Measurements from ENCODE around the gene PRR3.

The PRR3 gene

DNA sequence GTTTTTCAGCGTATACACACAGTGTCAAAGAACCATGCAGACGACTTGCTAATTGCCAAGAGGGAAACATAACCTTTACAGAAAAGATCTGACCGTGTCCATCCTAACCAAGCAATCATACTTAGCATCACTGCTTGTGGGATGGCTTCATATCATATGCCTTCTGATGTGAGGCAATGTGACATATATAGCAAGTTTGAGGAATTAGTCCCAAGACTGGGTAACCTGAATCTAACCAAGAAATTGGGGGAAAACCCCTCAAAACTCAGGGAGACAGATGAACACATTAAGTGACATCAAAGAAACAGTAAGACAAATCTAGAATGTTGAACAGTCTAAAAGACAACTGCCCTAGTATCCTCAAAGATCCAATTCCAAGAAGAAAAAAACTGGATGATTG lies 19.2 kb upstream of the PRR3 start:
- DNase-seq (ENCODE audit: low read depth): no peak

- peak; percentile 74 for DNase-seq (ENCODE audit: low read depth)
These were observed 15.3 kb upstream of the PRR3 start for GRCh38 chr6:30541515-30542403.

GRCh38 chr6:30542404-30542725 lies 14.7 kb upstream of the PRR3 start:
- no peak for DNase-seq (ENCODE audit: low read depth)

- DNase-seq (ENCODE audit: low read depth): no peak
These were observed 14.2 kb upstream of the PRR3 start for GRCh38 chr6:30542915-30543314.

DNA sequence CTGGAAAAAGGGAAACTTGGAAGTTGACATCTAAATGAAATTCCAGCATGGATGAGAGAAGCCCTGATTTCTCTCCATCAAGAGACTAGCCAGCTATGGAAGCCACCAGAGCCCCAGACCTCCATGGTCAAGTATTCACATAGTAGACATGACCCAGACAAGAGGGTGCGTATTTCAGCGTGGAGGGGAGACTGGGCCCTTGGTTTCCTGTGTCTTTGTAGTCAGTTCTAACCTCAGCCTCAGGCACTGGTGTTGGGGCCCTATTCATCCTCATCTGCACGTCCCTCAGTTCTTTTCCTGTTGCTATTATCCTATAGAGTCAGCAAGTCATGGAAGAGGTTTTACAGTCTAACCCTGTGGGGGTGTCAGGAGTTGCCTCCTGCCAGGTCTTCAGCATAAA lies 13.3 kb upstream of the PRR3 start:
- DNase-seq (ENCODE audit: low read depth): no peak

GRCh38 chr6:30544666-30545272 lies 12.3 kb upstream of the PRR3 start:
- no peak for DNase-seq (ENCODE audit: low read depth)

DNA sequence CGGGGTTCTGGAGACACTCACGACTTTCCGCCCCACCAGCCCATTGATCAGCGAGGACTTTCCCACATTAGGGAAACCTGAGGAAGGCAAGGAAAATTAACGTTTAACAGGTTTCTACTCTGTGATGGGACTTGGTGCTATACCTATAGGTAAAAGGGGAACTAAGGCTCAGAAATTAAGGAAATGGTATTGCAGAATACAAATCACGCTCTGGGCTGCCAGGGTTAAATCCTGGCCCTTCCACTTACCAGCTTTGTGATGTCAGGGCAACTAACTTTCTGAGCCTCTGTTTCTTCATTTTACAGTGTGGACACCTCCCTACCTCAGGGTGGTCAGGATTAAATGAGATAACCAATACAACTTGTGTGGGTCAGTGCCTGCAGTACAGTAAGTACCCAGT lies 9.6 kb upstream of the PRR3 start:
- DNase-seq (ENCODE audit: low read depth): no peak

GRCh38 chr6:30548375-30548774 lies 8.7 kb upstream of the PRR3 start:
- DNase-seq (ENCODE audit: low read depth): no peak

DNA sequence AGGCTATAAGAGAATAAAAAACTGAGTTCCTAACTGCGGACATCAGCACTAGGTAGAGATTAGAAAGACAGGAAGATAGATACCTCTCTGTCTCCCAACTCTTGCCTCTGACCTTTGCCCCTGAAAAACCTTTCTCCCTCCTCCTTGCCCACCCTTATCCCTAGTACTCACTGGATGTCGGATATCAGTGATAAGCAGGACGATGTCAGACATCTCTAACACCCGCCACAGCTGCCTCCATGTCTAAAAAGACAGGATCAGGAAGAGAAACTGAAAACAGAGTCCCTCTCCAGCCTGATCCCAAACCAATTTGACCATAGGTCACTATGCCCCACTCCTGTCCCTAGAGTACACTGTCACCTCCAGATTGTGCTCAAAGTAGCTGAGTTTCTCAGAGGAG lies 2.7 kb upstream of the PRR3 start:
- no peak for DNase-seq (ENCODE audit: low read depth)

- DNase-seq (ENCODE audit: low read depth): no peak
These were observed 1.9 kb upstream of the PRR3 start for GRCh38 chr6:30554962-30555815.

- no peak for DNase-seq (ENCODE audit: low read depth)
These were observed 1.4 kb upstream of the PRR3 start for GRCh38 chr6:30555816-30556065.

- DNase-seq (ENCODE audit: low read depth): peak; percentile 97
These were observed 809 bp upstream of the PRR3 start, which contains the start of gene GNL1 for GRCh38 chr6:30556066-30556905. Gene GNL1, minus strand, starts transcription at chr6:30556489. Its CDS starts 286 bp downstream, at chr6:30556203.

GRCh38 chr6:30557683-30557981 lies 537 bp downstream of the PRR3 start:
- peak; percentile 45 for DNase-seq (ENCODE audit: low read depth)

GRCh38 chr6:30560930-30561329 lies 3.8 kb downstream of the PRR3 start:
- DNase-seq (ENCODE audit: low read depth): no peak

DNA sequence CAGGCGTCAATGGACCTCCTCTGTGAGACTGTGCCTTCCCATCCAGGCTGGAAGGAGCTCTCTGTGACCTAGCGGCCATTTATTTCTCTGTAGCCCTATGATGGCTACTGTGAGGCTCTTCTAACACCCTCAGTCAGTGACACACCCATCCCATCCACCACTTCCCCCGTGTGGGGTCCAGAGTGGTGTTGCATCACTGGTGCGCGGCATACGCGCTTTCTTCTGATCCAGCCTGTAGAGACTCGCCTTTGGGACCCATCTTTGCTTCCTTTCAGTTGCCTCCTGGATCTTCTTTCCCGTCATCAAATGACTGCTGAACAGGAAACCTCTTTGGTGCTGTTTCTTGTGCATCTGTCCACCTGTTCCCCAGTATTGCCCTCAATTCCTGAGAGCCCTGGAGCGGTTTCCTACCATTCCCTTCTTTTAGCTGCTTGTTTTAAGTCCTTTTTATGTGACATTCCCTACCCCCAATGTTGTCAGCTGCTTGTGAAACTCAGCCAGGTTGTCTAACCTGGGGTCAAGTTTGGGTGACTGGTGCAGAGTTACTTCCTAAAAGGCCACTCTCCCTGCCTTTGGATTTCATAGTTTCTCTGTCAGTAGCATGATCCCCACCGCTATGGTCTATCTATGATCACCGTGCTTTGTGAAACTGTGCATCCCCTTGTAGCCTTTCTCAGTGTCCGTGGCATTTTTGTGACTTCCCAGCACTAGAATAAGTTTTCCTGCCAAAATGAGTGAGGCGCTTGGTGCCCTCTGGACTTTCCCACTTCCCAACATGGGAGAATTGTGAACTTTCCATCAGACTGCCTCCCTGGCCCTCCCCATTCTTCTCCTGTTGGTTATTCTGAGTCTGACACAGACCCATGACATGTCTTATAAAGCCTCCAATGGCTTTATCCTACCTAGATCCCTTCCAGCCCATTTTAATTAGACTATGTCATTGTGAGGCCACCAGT lies 5.7 kb downstream of the PRR3 start:
- DNase-seq (ENCODE audit: low read depth): no peak

DNA sequence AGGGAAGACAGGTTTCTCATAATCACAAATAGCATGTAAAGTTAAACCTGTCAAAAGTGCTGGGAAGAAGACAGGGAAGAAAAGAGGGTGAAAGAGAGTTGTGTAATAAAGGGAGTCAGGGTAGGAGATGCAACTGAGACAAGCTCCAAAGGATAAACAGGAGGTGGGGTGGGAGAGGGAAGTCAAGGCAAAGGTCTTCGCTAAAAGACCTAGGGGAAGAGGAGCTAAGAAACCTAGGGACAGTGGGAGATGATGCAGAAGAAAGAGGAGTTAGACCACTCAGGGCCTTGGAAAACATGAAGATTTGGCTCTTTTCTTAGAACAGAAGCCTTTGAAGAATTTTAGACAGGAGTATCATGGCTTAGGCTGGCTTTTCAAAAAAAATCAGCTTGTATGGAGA lies 7.0 kb downstream of the PRR3 start:
- no peak for DNase-seq (ENCODE audit: low read depth)

DNA sequence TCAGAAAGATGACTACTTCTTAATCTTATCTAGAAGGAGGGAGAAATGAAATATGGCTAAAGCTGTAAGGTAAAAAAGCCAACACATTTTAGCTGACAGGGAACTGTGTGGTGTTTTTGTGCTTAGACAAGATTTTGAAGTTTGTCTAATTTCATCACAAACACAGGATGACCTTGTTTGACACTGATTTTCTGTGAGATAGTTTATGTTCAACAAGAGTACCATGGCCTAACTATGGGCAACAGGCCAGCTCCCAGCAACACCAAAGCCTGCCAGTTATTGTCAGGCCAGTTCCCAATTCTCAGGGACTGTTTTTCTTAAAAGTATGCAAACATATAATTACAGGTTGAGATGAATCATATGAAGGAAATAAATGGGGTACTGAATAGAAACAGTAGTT lies 8.7 kb downstream of the PRR3 start:
- DNase-seq (ENCODE audit: low read depth): no peak

GRCh38 chr6:30568245-30568644 lies 11.2 kb downstream of the PRR3 start:
- DNase-seq (ENCODE audit: low read depth): peak; percentile 39

- no peak for DNase-seq (ENCODE audit: low read depth)
These were observed 13.2 kb downstream of the PRR3 start for GRCh38 chr6:30570263-30570662.

GRCh38 chr6:30570740-30571074 lies 13.6 kb downstream of the PRR3 start:
- DNase-seq (ENCODE audit: low read depth): no peak

DNA sequence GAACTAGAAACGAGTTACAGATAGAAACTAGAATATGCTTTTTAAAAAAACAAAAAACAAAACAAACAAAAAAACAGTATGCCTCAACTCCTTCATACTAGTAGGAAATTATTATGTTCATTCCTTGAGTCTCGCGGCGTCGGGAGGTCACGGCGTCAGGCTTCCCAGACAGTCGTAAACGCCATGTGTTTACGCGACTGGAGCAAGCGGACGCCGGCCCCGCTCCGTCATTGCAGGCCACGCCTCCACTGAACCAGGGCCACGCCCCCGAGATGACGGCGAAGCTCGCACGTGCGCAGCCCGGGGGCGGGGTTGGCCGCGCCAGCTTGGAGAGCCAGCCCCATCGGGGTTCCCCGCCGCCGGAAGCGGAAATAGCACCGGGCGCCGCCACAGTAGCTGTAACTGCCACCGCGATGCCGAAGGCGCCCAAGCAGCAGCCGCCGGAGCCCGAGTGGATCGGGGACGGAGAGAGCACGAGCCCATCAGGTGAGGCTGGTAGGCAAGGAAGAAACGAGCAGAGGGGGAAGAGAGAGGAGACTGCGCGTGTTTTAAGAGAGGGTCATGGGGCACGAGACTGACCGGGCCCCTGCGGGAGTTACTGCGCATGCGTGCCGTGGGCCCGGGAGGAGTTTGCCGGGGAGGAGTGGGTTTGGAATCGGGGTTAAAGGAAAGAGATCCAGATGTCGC lies 14.1 kb downstream of the PRR3 start, which contains the start of gene ABCF1:
TSS of gene ABCF1 (plus strand) at position 368 of the 687 bp plus-strand sequence. CDS start at position 414, 46 bp downstream.
- peak; percentile 100 for DNase-seq (ENCODE audit: low read depth)
